PC-3 (cell line): ENCODE results near the gene NEU2.

Experiments used
- CTCF ChIP-seq: fragments of 300-600 bp; sonication (generic); conservative IDR thresholded peaks from 2 replicates; pipeline ENCODE4 v1.5.1; 2017; ENCODE audit warnings: antibody characterized with exemption, low read depth, mild to moderate bottlenecking, low read length
- EZH2 ChIP-seq: fragments of 300-600 bp; sonication (generic); IDR thresholded peaks from one replicate; pipeline ENCODE4 v1.6.1; 2017; ENCODE audit warnings: antibody characterized with exemption, mild to moderate bottlenecking, low read length; ENCODE audit not compliant: unreplicated experiment
- EZH2phosphoT487 ChIP-seq: fragments of 300-600 bp; sonication (generic); IDR thresholded peaks from 2 replicates; pipeline ENCODE4 v1.6.1; 2018; ENCODE audit warnings: mild to moderate bottlenecking, antibody characterized with exemption, low read length, borderline replicate concordance

- TF ChIP-seq CTCF (no peak), EZH2phosphoT487 (no peak), EZH2 (no peak)
These were observed 32.2 kb downstream of the NEU2 start for GRCh38 chr2:233064530-233065199.
